Spleen (tissue), 7 donors: ENCODE data around the gene OR2T2.
"Not testable (repeated sequence)": the region's sequence is repeated elsewhere in the genome, so short reads cannot be mapped to it uniquely, and the experiment has no call there.

Source experiments
- POLR2A ChIP-seq, 3 donors: fragments of 450-650 bp; IDR thresholded peaks; one replicate each; pipeline ENCODE4 v1.5.1; 2017; ENCODE audit warnings: antibody characterized with exemption in 3 of 3, mild to moderate bottlenecking in 1 of 3
- POLR2AphosphoS5 ChIP-seq, 3 donors: sonication (generic); formaldehyde crosslinking; IDR thresholded peaks; one replicate each; pipeline ENCODE4 v1.5.1; 2017; ENCODE audit warnings: antibody characterized with exemption in 3 of 3
- TF ChIP-seq, protein P1 (sequence below), 11 experiments: fragments of 200-600 bp in 7 of 11; fragments of 450-650 bp in 4 of 11; sonication (generic) in 4 of 11; IDR thresholded peaks in 8 of 11; conservative IDR thresholded peaks in 3 of 11; 1 replicate in 7 of 11; 2 replicates in 4 of 11; pipeline versions ENCODE4 v1.4.0 to v1.8.0; 2016 to 2021; ENCODE audit warnings: antibody characterized with exemption in 11 of 11, inconsistent platforms in 4 of 11, mild to moderate bottlenecking in 1 of 11
- donor health status: DM: no; HTN: no; CAD: no; lungs with moderate emphysema.
- donor health status: DM: no; HTN: no; CAD: no.
- donor health status: DM: no; HTN: no; CAD: no.

DNA sequence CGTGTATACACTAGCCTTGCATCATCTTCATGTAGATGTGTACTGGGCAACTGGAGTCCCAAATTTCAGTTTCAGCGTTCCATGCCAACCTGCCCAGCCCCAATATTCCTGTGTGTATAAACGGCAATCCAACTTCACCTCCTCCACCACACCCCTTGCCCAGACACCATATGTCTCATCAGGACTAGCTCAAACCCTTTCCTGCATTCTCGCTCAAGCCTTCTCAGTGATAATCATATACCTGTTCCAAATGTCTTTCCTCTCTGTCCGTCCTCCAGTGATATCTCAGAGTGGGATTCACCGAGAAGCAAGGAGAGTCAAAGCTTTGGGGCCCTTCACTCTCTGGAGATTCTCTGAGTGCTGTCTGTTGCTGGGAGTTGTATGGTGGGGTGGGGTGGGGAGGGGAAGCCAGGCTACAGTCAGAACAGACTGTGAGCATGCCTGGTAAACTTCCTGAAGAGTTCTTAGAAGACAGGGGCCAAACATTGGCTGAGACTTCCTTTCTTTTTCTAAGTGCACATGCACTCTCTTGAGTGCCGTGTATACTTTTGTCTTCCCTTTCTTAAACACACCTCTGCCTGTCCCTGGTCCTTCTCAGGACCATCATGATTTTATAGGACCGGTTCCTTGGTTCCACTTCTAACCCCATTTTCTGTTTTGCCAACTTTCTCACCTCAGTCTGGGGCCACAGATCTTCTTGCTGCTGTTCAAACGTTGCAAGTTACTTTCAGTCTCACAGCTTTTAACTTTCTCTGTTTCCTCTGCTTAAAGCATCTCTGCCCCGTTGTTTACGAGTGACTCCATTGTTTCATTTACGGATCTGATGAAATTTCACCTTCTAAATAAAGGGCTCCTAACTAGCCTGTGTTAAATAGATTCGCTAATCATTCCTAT is 36.5 kb downstream of the OR2T2 start:
- TF ChIP-seq, protein P1, sequence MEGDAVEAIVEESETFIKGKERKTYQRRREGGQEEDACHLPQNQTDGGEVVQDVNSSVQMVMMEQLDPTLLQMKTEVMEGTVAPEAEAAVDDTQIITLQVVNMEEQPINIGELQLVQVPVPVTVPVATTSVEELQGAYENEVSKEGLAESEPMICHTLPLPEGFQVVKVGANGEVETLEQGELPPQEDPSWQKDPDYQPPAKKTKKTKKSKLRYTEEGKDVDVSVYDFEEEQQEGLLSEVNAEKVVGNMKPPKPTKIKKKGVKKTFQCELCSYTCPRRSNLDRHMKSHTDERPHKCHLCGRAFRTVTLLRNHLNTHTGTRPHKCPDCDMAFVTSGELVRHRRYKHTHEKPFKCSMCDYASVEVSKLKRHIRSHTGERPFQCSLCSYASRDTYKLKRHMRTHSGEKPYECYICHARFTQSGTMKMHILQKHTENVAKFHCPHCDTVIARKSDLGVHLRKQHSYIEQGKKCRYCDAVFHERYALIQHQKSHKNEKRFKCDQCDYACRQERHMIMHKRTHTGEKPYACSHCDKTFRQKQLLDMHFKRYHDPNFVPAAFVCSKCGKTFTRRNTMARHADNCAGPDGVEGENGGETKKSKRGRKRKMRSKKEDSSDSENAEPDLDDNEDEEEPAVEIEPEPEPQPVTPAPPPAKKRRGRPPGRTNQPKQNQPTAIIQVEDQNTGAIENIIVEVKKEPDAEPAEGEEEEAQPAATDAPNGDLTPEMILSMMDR (IDR thresholded peaks at IDR 0.05 in 8 of 11, conservative IDR thresholded peaks at IDR 0.05 in 3 of 11) = not testable (repeated sequence)
- not testable (repeated sequence) for TF ChIP-seq POLR2AphosphoS5, POLR2A (IDR thresholded peaks at IDR 0.05)
